Gastrocnemius medialis (tissue), 4 donors: Measurements from ENCODE around the gene LRRC2.
A peak's percentile ranks its signal among the peaks of the same experiment; 100 is the strongest.

Experiments
- CTCF ChIP-seq, 5 experiments: fragments of 450-650 bp in 3 of 5; fragments of 200-600 bp in 2 of 5; sonication (generic) in 2 of 5; IDR thresholded peaks in 4 of 5; conservative IDR thresholded peaks in 1 of 5; 1 replicate in 4 of 5; 2 replicates in 1 of 5; pipeline ENCODE4 v1.5.1; 2016 to 2019; ENCODE audit warnings: antibody characterized with exemption in 5 of 5, mild to moderate bottlenecking in 3 of 5, moderate library complexity in 3 of 5
- POLR2A ChIP-seq, 2 donors: fragments of 450-650 bp; IDR thresholded peaks; one replicate each; pipeline ENCODE4 v1.6.1; 2017; ENCODE audit warnings: antibody characterized with exemption in 2 of 2, mild to moderate bottlenecking in 2 of 2, moderate library complexity in 2 of 2

- TF ChIP-seq CTCF (IDR thresholded peaks at IDR 0.05 in 4 of 5, conservative IDR thresholded peaks at IDR 0.05 in 1 of 5) (no peak), POLR2A (IDR thresholded peaks at IDR 0.05) (peak in 1 of 2 donors; percentile 44)
Measured at GRCh38 chr3:46561511-46561910, 4.6 kb downstream of the LRRC2 start.
